Measurements from ENCODE around the gene PHLDA3.
"Not testable (repeated sequence)": the region's sequence is repeated elsewhere in the genome, so short reads cannot be mapped to it uniquely, and the experiment has no call there.

The PHLDA3 gene

GRCh38 chr1:201481004-201481380 is 12.0 kb upstream of the PHLDA3 start:
- in situ Hi-C loops (cut with MboI; ENCODE audit: low pct_unique_long_range_greater_than_20kb, low sequenced_read_pairs, unreplicated experiment): no loop called here

GRCh38 chr1:201480231-201481003 is 11.4 kb upstream of the PHLDA3 start:
- TF ChIP-seq CTCF (IDR thresholded peaks at IDR 0.05; ENCODE audit: extremely low read depth, insufficient read depth, missing control alignments): no peak
- in situ Hi-C loops (cut with MboI; ENCODE audit: low pct_unique_long_range_greater_than_20kb, low sequenced_read_pairs, unreplicated experiment): no loop called here
- DNase-seq (ENCODE audit: low spot score): peak; percentile 85

More at GRCh38 chr1:201481004-201481380, 12.0 kb upstream of the PHLDA3 start:
- no peak for DNase-seq (ENCODE audit: low spot score)
- TF ChIP-seq CTCF (IDR thresholded peaks at IDR 0.05; ENCODE audit: extremely low read depth, insufficient read depth, missing control alignments): no peak

GRCh38 chr1:201479201-201479730 is 10.3 kb upstream of the PHLDA3 start:
- no peak for DNase-seq (ENCODE audit: low spot score)
- in situ Hi-C loops (cut with MboI; ENCODE audit: low pct_unique_long_range_greater_than_20kb, low sequenced_read_pairs, unreplicated experiment): no loop called here
- TF ChIP-seq CTCF (IDR thresholded peaks at IDR 0.05; ENCODE audit: extremely low read depth, insufficient read depth, missing control alignments): no peak

GRCh38 chr1:201478666-201479065 is 9.7 kb upstream of the PHLDA3 start:
- DNase-seq (ENCODE audit: low spot score); in situ Hi-C loops (cut with MboI; ENCODE audit: low pct_unique_long_range_greater_than_20kb, low sequenced_read_pairs, unreplicated experiment): not testable (repeated sequence)

- peak; percentile 52 for DNase-seq (ENCODE audit: low spot score)
- TF ChIP-seq CTCF (IDR thresholded peaks at IDR 0.05; ENCODE audit: extremely low read depth, insufficient read depth, missing control alignments): no peak
- in situ Hi-C loops (cut with MboI; ENCODE audit: low pct_unique_long_range_greater_than_20kb, low sequenced_read_pairs, unreplicated experiment): no loop called here
Measured at GRCh38 chr1:201476670-201477344, 7.8 kb upstream of the PHLDA3 start.

- in situ Hi-C loops (cut with MboI; ENCODE audit: low pct_unique_long_range_greater_than_20kb, low sequenced_read_pairs, unreplicated experiment): no loop called here
- no peak for DNase-seq (ENCODE audit: low spot score)
- TF ChIP-seq CTCF (IDR thresholded peaks at IDR 0.05; ENCODE audit: extremely low read depth, insufficient read depth, missing control alignments): no peak
Measured at GRCh38 chr1:201475915-201476669, 7.1 kb upstream of the PHLDA3 start.

Data from GM13977 (cell line).